ENCODE data around the gene TUBB4A. TPM values are rescaled to one million over a fixed set of nuclear protein-coding genes. Genes with fewer than 3 reads are reported as not detected.

TUBB4A gene
- total RNA-seq, 1 donor from 2014 or later: 2.4 TPM

DNA sequence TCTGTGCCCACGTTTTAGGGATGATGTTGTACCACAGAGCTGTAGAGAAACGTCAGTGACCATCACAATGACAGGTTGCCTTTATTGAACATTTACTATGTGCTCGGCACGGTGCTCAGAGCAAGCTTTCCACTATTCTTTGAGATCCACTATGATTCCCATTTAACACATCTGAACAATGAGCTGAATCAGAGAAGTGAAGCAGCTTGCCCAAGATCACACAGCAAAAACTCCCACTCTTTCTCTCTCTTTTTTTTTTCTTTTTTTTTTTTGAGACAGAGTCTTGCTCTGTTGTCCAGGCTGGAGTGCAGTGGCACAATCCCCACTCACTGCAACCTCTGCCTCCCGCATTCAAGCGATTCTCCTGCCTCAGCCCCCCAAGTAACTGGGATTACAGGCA lies 20.6 kb upstream of the TUBB4A start:
- Histone ChIP-seq H3K4me2 (no peak overlapping the region), H3K9ac (no peak overlapping the region), H3K9me3 (ENCODE audit: low read depth) (no peaks in the 10 kb centered on the region), H3K4me3 (no peak overlapping the region), H4K20me1 (ENCODE audit: low read depth) (no peaks in the 10 kb centered on the region), H3K4me1 (no peaks in the 10 kb centered on the region), H3K36me3 (no peaks in the 10 kb centered on the region), H3F3A (ENCODE audit: low read depth) (no peaks in the 10 kb centered on the region), H3K79me2 (ENCODE audit: low read depth) (no peaks in the 10 kb centered on the region), H3K27me3 (no peaks in the 10 kb centered on the region), H2AFZ (replicated peaks) (no peak overlapping the region), H3K27ac (no peak overlapping the region)
- H3K36me3 Mint-ChIP-seq: no peaks in the 10 kb centered on the region
- peaks cover 11% of the 10 kb centered on the region for H3K27me3 Mint-ChIP-seq (ENCODE audit: insufficient read depth, low read depth)
- DNase-seq (ENCODE audit: low spot score): no peak
- peaks cover 8% of the 10 kb centered on the region for H3K4me1 Mint-ChIP-seq
- no peaks in the 10 kb centered on the region for H3K9me3 Mint-ChIP-seq
- H3K27ac Mint-ChIP-seq: no peak overlapping the region
- no peak overlapping the region for H3K4me3 Mint-ChIP-seq
- TF ChIP-seq EZH2phosphoT487 (IDR thresholded peaks at IDR 0.05) (no peak), EZH2 (IDR thresholded peaks at IDR 0.05) (no peak)
- TF ChIP-seq, protein P1, sequence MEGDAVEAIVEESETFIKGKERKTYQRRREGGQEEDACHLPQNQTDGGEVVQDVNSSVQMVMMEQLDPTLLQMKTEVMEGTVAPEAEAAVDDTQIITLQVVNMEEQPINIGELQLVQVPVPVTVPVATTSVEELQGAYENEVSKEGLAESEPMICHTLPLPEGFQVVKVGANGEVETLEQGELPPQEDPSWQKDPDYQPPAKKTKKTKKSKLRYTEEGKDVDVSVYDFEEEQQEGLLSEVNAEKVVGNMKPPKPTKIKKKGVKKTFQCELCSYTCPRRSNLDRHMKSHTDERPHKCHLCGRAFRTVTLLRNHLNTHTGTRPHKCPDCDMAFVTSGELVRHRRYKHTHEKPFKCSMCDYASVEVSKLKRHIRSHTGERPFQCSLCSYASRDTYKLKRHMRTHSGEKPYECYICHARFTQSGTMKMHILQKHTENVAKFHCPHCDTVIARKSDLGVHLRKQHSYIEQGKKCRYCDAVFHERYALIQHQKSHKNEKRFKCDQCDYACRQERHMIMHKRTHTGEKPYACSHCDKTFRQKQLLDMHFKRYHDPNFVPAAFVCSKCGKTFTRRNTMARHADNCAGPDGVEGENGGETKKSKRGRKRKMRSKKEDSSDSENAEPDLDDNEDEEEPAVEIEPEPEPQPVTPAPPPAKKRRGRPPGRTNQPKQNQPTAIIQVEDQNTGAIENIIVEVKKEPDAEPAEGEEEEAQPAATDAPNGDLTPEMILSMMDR (IDR thresholded peaks at IDR 0.05): no peak

DNA sequence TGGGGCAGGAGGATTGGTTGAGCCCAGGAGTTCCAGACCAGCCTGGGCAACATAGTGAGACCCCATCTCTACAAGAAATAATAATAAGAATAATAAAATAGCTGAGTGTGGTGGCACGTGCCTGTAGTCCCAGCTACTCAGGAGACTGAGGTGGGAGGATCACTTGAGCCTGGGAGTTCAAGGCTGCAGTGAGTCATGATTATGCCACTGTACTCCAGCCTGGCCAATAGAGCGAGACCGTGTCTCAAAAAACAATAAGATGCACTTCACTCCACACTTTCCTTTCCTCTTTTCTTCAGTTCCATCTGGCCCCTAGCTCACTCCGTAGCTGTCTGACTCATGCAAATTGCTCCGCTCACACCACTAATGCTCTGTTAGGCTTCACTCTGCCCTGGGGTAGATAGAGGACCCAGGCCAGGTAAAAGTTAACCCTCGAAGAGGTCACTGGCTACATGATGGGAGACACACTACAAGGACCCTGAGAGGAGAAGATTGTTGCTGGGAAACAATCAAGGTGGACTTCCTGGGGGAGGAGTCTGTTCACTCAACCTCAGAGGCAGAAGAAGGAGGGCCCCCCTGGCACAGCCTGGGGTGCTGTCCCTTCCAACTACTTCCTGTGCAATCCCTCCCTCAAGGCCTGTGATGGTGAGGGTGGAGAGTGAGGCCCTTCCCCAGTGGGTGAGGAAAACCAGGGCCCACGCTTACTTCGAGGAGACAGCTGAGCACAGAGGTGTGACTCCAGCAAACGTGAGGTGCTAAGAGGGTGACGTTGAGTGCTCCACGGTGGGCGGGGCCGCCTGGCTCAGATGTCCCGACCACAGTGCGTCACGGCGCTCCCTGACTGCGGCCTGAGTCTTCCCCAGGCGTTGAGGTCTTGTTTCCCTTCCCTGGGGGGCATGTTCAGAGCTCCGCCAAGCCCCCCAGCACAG lies 19.9 kb upstream of the TUBB4A start:
- H3K27me3 ChIP-seq: no peaks in the 10 kb centered on the region
- Mint-ChIP-seq H3K4me1 (peaks cover 12% of the 10 kb centered on the region), H3K9me3 (no peaks in the 10 kb centered on the region), H3K4me3 (no peak overlapping the region), H3K27me3 (ENCODE audit: insufficient read depth, low read depth) (peaks cover 12% of the 10 kb centered on the region), H3K36me3 (no peaks in the 10 kb centered on the region), H3K27ac (no peak overlapping the region)
- no peak for TF ChIP-seq EZH2phosphoT487 (IDR thresholded peaks at IDR 0.05)
- TF ChIP-seq, protein P1 (IDR thresholded peaks at IDR 0.05): no peak
- no peak for TF ChIP-seq EZH2 (IDR thresholded peaks at IDR 0.05)
- no peaks in the 10 kb centered on the region for H3K36me3 ChIP-seq
- H3K4me2 ChIP-seq: no peak overlapping the region
- no peak overlapping the region for H2AFZ ChIP-seq (replicated peaks)
- no peaks in the 10 kb centered on the region for H4K20me1 ChIP-seq (ENCODE audit: low read depth)
- no peak overlapping the region for H3K4me3 ChIP-seq
- H3K79me2 ChIP-seq (ENCODE audit: low read depth): no peaks in the 10 kb centered on the region
- no peaks in the 10 kb centered on the region for H3F3A ChIP-seq (ENCODE audit: low read depth)
- no peaks in the 10 kb centered on the region for H3K9me3 ChIP-seq (ENCODE audit: low read depth)
- DNase-seq (ENCODE audit: low spot score): no peak
- H3K4me1 ChIP-seq: no peaks in the 10 kb centered on the region
- H3K27ac ChIP-seq: no peak overlapping the region
- H3K9ac ChIP-seq: no peak overlapping the region

DNA sequence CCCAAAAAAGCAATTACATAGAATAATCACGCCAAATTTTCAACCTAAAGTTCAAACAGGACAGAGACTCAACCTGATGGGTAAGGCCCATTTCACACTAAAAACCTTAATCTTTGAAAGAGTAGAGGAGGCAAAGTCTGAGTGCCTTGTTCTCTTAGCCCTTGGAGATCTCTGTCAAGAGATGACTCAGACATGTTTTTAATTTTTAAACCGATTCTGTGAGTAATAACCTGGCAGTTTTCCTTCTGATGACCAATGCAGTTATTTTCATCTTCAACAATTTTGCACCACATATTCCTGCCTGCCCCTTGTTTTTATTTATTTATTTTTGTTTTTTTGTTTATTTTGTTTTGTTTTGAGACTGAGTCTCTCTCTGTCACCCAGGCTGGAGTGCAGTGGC lies 17.2 kb upstream of the TUBB4A start:
- no peak for DNase-seq (ENCODE audit: low spot score)
- H2AFZ ChIP-seq (replicated peaks): no peak overlapping the region

More for the DNA sequence above, 17.2 kb upstream of the TUBB4A start:
- Histone ChIP-seq H3K4me2 (no peak overlapping the region), H4K20me1 (ENCODE audit: low read depth) (no peaks in the 10 kb centered on the region), H3K4me1 (no peaks in the 10 kb centered on the region), H3K4me3 (no peak overlapping the region), H3F3A (ENCODE audit: low read depth) (no peaks in the 10 kb centered on the region), H3K79me2 (ENCODE audit: low read depth) (no peaks in the 10 kb centered on the region), H3K27me3 (no peaks in the 10 kb centered on the region), H3K9me3 (ENCODE audit: low read depth) (no peaks in the 10 kb centered on the region), H3K9ac (no peak overlapping the region), H3K36me3 (no peaks in the 10 kb centered on the region), H3K27ac (no peak overlapping the region)
- Mint-ChIP-seq H3K4me1 (peaks cover 21% of the 10 kb centered on the region), H3K36me3 (no peaks in the 10 kb centered on the region), H3K27ac (no peak overlapping the region), H3K27me3 (ENCODE audit: insufficient read depth, low read depth) (peaks cover 19% of the 10 kb centered on the region), H3K4me3 (no peak overlapping the region), H3K9me3 (no peaks in the 10 kb centered on the region)
- TF ChIP-seq, protein P1 (IDR thresholded peaks at IDR 0.05): no peak
- TF ChIP-seq EZH2 (IDR thresholded peaks at IDR 0.05) (no peak), EZH2phosphoT487 (IDR thresholded peaks at IDR 0.05) (no peak)
